HL-60 (cell line): ENCODE results near the gene MAP3K14.

Experiments
- DNase-seq, 2 experiments: peaks; one replicate each; pipeline ENCODE4 v3.0.0-alpha.2; 2010 to 2020; ENCODE audit warnings: low read depth in 1 of 2, low spot score in 1 of 2
- H3K27ac ChIP-seq: fragments of 250-450 bp; sonication (Bioruptor Pico); replicated peaks from 2 replicates; pipeline ENCODE4 v1.5.1; 2020; ENCODE audit warnings: mild to moderate bottlenecking, moderate library complexity
- H3K27me3 ChIP-seq: fragments of 250-450 bp; sonication (Bioruptor Pico); 2 replicates; pipeline ENCODE4 v1.5.1; 2021; ENCODE audit warnings: mild to moderate bottlenecking, moderate library complexity; ENCODE audit not compliant: insufficient read depth, poor library complexity, severe bottlenecking
- H3K4me3 ChIP-seq: replicated peaks from 2 replicates; pipeline ENCODE4 v1.5.1; 2011; ENCODE audit warnings: mild to moderate bottlenecking, control low read depth, low read length; ENCODE audit not compliant: insufficient read depth
- CTCF ChIP-seq: IDR thresholded peaks from one replicate; pipeline ENCODE4 v1.5.1; 2011; ENCODE audit warnings: low read length, control low read depth, inconsistent platforms; ENCODE audit not compliant: insufficient read depth
- GABPA ChIP-seq: IDR thresholded peaks from 2 replicates; pipeline ENCODE4 v1.6.1; 2012; ENCODE audit warnings: low read depth
- POLR2AphosphoS5 ChIP-seq: IDR thresholded peaks from 2 replicates; pipeline ENCODE4 v1.6.1; 2012; ENCODE audit warnings: low read depth
- REST ChIP-seq: IDR thresholded peaks from 2 replicates; pipeline ENCODE4 v1.6.1; 2012; ENCODE audit warnings: low read depth; ENCODE audit not compliant: insufficient replicate concordance
- SPI1 ChIP-seq: IDR thresholded peaks from 2 replicates; pipeline ENCODE4 v1.6.1; 2012; ENCODE audit warnings: low read depth, mild to moderate bottlenecking, borderline replicate concordance

MAP3K14 gene

GRCh38 chr17:45315648-45316433, 979 bp downstream of the MAP3K14 start:
- DNase-seq = no peak
- H3K27ac ChIP-seq = no peak overlapping the region; the same call in 1 of the 2 replicates

DNA sequence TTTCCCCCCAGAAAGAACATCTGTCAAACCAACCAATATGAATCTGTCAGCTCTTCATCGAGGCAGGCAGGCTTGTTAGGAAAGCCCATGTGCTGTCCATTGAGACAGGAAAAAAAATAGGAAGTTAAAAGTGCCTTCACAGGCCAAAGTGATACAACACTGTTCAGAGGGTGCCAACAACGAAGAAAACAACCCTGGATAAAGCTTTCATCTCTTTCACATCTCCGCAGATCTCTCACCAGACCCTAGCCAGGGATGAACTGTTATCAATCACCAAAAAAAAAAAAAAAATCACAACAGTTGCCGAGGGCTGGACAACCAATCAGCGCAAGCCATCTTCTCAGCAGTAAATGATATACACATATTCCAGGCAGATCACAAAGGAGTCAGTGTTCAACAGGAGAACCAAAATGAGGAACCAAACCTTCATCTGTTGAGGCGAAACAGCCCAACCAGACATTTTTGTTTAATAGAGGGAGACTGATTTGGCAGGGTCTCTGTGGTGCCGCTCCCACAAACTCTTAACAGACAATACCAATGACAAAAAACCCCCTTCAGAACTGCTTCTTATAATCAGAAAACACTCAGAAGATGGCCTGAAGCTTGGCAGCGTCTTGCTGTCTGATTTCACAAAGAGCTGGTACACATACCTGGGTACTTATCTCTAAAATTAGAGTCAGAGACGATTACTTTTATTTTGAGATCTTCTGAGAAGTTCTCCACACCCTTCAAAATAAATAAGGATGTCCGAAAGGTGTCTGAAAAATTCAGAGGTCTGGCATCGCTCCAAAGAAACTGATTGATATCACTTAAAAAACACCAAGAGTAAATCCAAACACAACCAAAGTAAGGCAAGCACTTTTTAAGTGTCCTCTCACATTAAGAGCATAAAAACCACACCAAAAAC, 1.8 kb downstream of the MAP3K14 start:
- DNase-seq = peak in 1 of 2 experiments; percentile 21
- no peak overlapping the region for H3K27ac ChIP-seq
- no peaks in the 10 kb centered on the region for H3K27me3 ChIP-seq
- no peak for TF ChIP-seq CTCF
- no peak overlapping the region for H3K4me3 ChIP-seq

More at GRCh38 chr17:45315648-45316433, 979 bp downstream of the MAP3K14 start:
- no peaks in the 10 kb centered on the region for H3K27me3 ChIP-seq
- peak overlapping the region; percentile 70 for H3K4me3 ChIP-seq
- no peak for TF ChIP-seq CTCF
- no peak for TF ChIP-seq REST
- no peak for TF ChIP-seq POLR2AphosphoS5
- no peak for TF ChIP-seq SPI1
- no peak for TF ChIP-seq GABPA

DNA sequence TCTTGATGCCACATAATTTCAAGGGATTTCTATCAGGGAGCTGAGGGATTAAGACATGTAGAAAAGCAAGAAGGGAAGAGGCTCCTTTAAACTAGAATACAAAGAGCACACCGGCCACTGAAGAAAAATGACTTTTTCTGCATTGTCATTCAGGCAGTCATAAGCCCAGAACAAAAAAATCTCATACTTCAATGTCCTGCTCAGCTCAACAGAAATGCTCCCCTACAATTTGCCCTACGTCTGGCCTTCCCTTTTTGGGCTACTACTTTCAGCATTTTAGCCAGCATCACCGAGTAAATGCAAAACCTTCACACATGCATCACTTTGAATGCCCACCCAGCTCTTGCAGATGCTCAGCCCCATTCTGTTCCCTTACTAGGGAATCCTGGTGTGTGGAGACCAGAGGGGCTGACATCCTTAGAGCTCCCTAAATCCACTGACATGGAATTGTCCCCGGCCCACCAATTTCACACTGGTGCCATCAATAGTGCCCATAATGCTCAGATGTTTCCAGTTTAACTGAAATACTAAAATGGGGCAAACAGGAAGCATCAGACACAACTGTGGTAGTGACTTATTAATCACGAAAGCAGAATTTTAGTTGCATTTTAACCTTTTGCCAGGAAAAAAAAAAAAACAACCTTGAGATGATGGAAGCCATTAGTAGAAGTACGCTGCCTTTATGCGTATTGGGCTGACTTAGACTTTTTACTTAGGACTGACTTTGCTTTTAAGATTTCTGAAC, 2.7 kb downstream of the MAP3K14 start:
- DNase-seq = no peak
- Histone ChIP-seq H3K4me3 (no peak overlapping the region), H3K27ac (no peak overlapping the region), H3K27me3 (no peaks in the 10 kb centered on the region)
- TF ChIP-seq CTCF (no peak), POLR2AphosphoS5 (no peak), SPI1 (no peak), GABPA (no peak), REST (no peak)
